Vagina (tissue), 2 donors: ENCODE results near the gene AP1B1. TPM values are rescaled to one million over a fixed set of nuclear protein-coding genes. Genes with fewer than 3 reads are reported as not detected.

Experiments
- DNase-seq, 2 donors: peaks; one replicate each; pipeline ENCODE4 v3.0.0-alpha.2; 2017; ENCODE audit errors: extremely low spot score in 2 of 2
- H3K27ac ChIP-seq: fragments of 200-600 bp; sonication (generic); one replicate; pipeline ENCODE4 v1.5.1; 2019
- H3K27me3 ChIP-seq: fragments of 200-600 bp; sonication (generic); one replicate; pipeline ENCODE4 v1.5.1; 2019
- H3K36me3 ChIP-seq, 2 donors: fragments of 200-600 bp; sonication (generic); one replicate each; pipeline ENCODE4 v1.5.1; 2017 to 2019
- H3K4me1 ChIP-seq: fragments of 200-600 bp; sonication (generic); one replicate; pipeline ENCODE4 v1.5.1; 2019
- H3K4me3 ChIP-seq, 2 donors: fragments of 200-600 bp; sonication (generic); 1 replicate in 1 of 2; 2 replicates in 1 of 2; pipeline ENCODE4 v1.5.1; 2016 to 2019
- H3K9me3 ChIP-seq: fragments of 200-600 bp; sonication (generic); one replicate; pipeline ENCODE4 v1.5.1; 2019
- CTCF ChIP-seq, 3 experiments: fragments of 450-650 bp in 2 of 3; fragments of 200-600 bp in 1 of 3; sonication (generic) in 1 of 3; IDR thresholded peaks; one replicate each; pipeline ENCODE4 v1.5.1; 2017 to 2019; ENCODE audit warnings: antibody characterized with exemption in 3 of 3, mild to moderate bottlenecking in 2 of 3, moderate library complexity in 2 of 3
- POLR2A ChIP-seq, 2 donors: fragments of 450-650 bp; IDR thresholded peaks; one replicate each; pipeline ENCODE4 v1.6.1; 2017; ENCODE audit warnings: antibody characterized with exemption in 2 of 2, mild to moderate bottlenecking in 2 of 2, moderate library complexity in 2 of 2
- POLR2AphosphoS5 ChIP-seq, 2 donors: sonication (generic); formaldehyde crosslinking; IDR thresholded peaks; one replicate each; pipeline ENCODE4 v1.9.0; 2017; ENCODE audit warnings: antibody characterized with exemption in 2 of 2, mild to moderate bottlenecking in 2 of 2, low read depth in 1 of 2; ENCODE audit not compliant: insufficient read depth in 1 of 2
- intact Hi-C: fragments of 100-400 bp; cut with DNase I; formaldehyde crosslinking; loops from one replicate; pipeline ENCODE4 v1.15.1; 2023
- total RNA-seq: library from RNA; depleted of rRNA; stranded (reverse); fragments of >200 nt; gene quantifications from one replicate; pipeline ENCODE4 v1.2.3, GENCODE V29; 2016

The AP1B1 gene
- total RNA-seq = 60.9 TPM

- H3K27me3 ChIP-seq = no peaks in the 10 kb centered on the region
- no peaks in the 10 kb centered on the region for H3K36me3 ChIP-seq
- DNase-seq = no peak
- intact Hi-C loops = loop anchor here (10.0 kb wide), 1 partner anchor 73 kb away; the partner anchor contains the start of gene RASL10A
- peaks cover 50% of the 10 kb centered on the region for H3K4me1 ChIP-seq
- H3K4me3 ChIP-seq = peak within 1 kb of the TSS; percentile 61 to 93
- H3K9me3 ChIP-seq = no peaks in the 10 kb centered on the region
- H3K27ac ChIP-seq = peak within 1 kb of the TSS; percentile 86
- TF ChIP-seq POLR2AphosphoS5 (IDR thresholded peaks at IDR 0.05; ENCODE audit: insufficient read depth in 1 of 2, low read depth in 1 of 2) (peak; percentile 62 to 83), CTCF (IDR thresholded peaks at IDR 0.05) (no peak), POLR2A (IDR thresholded peaks at IDR 0.05) (no peak)
Observed at GRCh38 chr22:29387921-29388758, at the start of gene AP1B1. AP1B1 (minus strand) TSS chr22:29388570; CDS start chr22:29367243, 21,327 bp downstream.

- DNase-seq = no peak
Observed at GRCh38 chr22:29435236-29436136, 47.1 kb upstream of the AP1B1 start.

GRCh38 chr22:29434288-29434687 lies 45.9 kb upstream of the AP1B1 start:
- DNase-seq = no peak
- Histone ChIP-seq H3K4me1 (no peaks in the 10 kb centered on the region), H3K4me3 (no peak overlapping the region), H3K9me3 (no peaks in the 10 kb centered on the region), H3K27me3 (peaks cover 4% of the 10 kb centered on the region), H3K36me3 (no peaks in the 10 kb centered on the region), H3K27ac (no peak overlapping the region)
- intact Hi-C loops = no loop called here
- TF ChIP-seq CTCF (IDR thresholded peaks at IDR 0.05) (no peak), POLR2AphosphoS5 (IDR thresholded peaks at IDR 0.05; ENCODE audit: insufficient read depth in 1 of 2, low read depth in 1 of 2) (no peak), POLR2A (IDR thresholded peaks at IDR 0.05) (no peak)

More at GRCh38 chr22:29435236-29436136, 47.1 kb upstream of the AP1B1 start:
- H3K36me3 ChIP-seq = no peaks in the 10 kb centered on the region
- no peak overlapping the region for H3K27ac ChIP-seq
- no peak overlapping the region for H3K4me3 ChIP-seq
- H3K4me1 ChIP-seq = no peaks in the 10 kb centered on the region
- intact Hi-C loops = loop anchor here (5.0 kb wide), 1 partner anchor 737 kb away; no protein-coding TSS in a partner anchor
- TF ChIP-seq POLR2AphosphoS5 (IDR thresholded peaks at IDR 0.05; ENCODE audit: insufficient read depth in 1 of 2, low read depth in 1 of 2) = no peak
- TF ChIP-seq POLR2A (IDR thresholded peaks at IDR 0.05) = no peak
- no peak for TF ChIP-seq CTCF (IDR thresholded peaks at IDR 0.05)
- H3K9me3 ChIP-seq = no peaks in the 10 kb centered on the region
- peaks cover 4% of the 10 kb centered on the region for H3K27me3 ChIP-seq

GRCh38 chr22:29433856-29434255 lies 45.5 kb upstream of the AP1B1 start:
- no peak overlapping the region for H3K27ac ChIP-seq
- no peaks in the 10 kb centered on the region for H3K4me1 ChIP-seq
- no peaks in the 10 kb centered on the region for H3K9me3 ChIP-seq
- H3K27me3 ChIP-seq = peaks cover 4% of the 10 kb centered on the region
- no peak for DNase-seq
- H3K4me3 ChIP-seq = no peak overlapping the region
- TF ChIP-seq POLR2A (IDR thresholded peaks at IDR 0.05) = no peak
- TF ChIP-seq POLR2AphosphoS5 (IDR thresholded peaks at IDR 0.05; ENCODE audit: insufficient read depth in 1 of 2, low read depth in 1 of 2) = no peak
- no peak for TF ChIP-seq CTCF (IDR thresholded peaks at IDR 0.05)
- no peaks in the 10 kb centered on the region for H3K36me3 ChIP-seq
- intact Hi-C loops = no loop called here
